HG03108 (cell line): ENCODE results near the gene PCDHGB2.
"Not testable (repeated sequence)": the region's sequence is repeated elsewhere in the genome, so short reads cannot be mapped to it uniquely, and the experiment has no call there.

Source experiments
- ATAC-seq: cut with Tn5 transposase; IDR thresholded peaks from one replicate; pipeline ENCODE4 v1.9.1; 2021; ENCODE audit warnings: moderate library complexity; ENCODE audit not compliant: unreplicated experiment

The PCDHGB2 gene

GRCh38 chr5:141359790-141360426 is at the start of gene PCDHGB2:
PCDHGB2 (plus strand) TSS chr5:141359994; CDS start chr5:141360136, 142 bp downstream.
- no peak for ATAC-seq

- no peak for ATAC-seq
These were observed 46.1 kb upstream of the PCDHGB2 start for GRCh38 chr5:141313711-141314110.

GRCh38 chr5:141316963-141317362 is 42.8 kb upstream of the PCDHGB2 start:
- ATAC-seq = not testable (repeated sequence)

GRCh38 chr5:141319202-141319601 is 40.6 kb upstream of the PCDHGB2 start:
- no peak for ATAC-seq

- ATAC-seq = no peak
These were observed 40.1 kb upstream of the PCDHGB2 start for GRCh38 chr5:141319699-141320098.

GRCh38 chr5:141320225-141321169 is 39.3 kb upstream of the PCDHGB2 start, which contains the start of gene TAF7:
TAF7 (minus strand) TSS chr5:141320784; CDS start chr5:141320044, 740 bp downstream.
- ATAC-seq = peak; percentile 93

GRCh38 chr5:141322261-141322660 is 37.5 kb upstream of the PCDHGB2 start:
- no peak for ATAC-seq

- peak; percentile 69 for ATAC-seq
These were observed 33.5 kb upstream of the PCDHGB2 start for GRCh38 chr5:141326088-141326854.

- ATAC-seq = no peak
These were observed 31.6 kb upstream of the PCDHGB2 start for GRCh38 chr5:141328231-141328630.

- ATAC-seq = no peak
These were observed 29.3 kb upstream of the PCDHGB2 start, which contains the start of gene PCDHGA1 for GRCh38 chr5:141330299-141331080. PCDHGA1 (plus strand) TSS chr5:141330514.

- ATAC-seq = not testable (repeated sequence)
These were observed 27.2 kb upstream of the PCDHGB2 start for GRCh38 chr5:141332571-141332970.

- no peak for ATAC-seq
These were observed 21.1 kb upstream of the PCDHGB2 start, which contains the start of gene PCDHGA2 for GRCh38 chr5:141338538-141339306. PCDHGA2 (plus strand) TSS chr5:141338760.

GRCh38 chr5:141340781-141341354 is 18.9 kb upstream of the PCDHGB2 start:
- not testable (repeated sequence) for ATAC-seq

GRCh38 chr5:141342773-141343172 is 17.0 kb upstream of the PCDHGB2 start:
- ATAC-seq = no peak

- no peak for ATAC-seq
These were observed 16.4 kb upstream of the PCDHGB2 start, which contains the start of gene PCDHGA3 for GRCh38 chr5:141343242-141343952. PCDHGA3 (plus strand) TSS chr5:141343829; CDS start chr5:141344034, 205 bp downstream.

GRCh38 chr5:141343953-141344463 is 15.8 kb upstream of the PCDHGB2 start:
- ATAC-seq = no peak

GRCh38 chr5:141345327-141345726 is 14.5 kb upstream of the PCDHGB2 start:
- no peak for ATAC-seq

- not testable (repeated sequence) for ATAC-seq
These were observed 13.8 kb upstream of the PCDHGB2 start for GRCh38 chr5:141346017-141346416.
